ENCODE results near the gene ADM.

Gene ADM

DNA sequence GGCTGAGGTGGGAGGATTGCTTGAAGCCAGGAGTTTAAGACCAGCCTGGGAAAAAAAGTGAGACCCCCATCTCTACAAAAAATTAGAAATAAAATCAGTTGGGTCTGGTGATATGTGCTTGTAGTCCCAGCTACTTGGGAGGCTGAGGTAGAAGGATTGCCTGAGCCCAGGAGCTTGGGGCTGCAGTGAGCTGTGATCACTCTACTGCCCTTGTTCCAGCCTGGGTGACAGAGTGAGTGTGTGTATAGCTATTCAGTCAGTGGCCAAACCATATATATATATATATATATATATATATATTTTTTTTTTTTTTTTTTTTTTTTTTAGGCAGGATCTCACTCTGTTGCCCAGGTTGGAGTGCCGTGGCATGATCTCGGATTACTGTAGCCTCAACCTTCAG lies 24.5 kb downstream of the ADM start:
- no peak for DNase-seq (ENCODE audit: low read depth)

GRCh38 chr11:10329935-10330334 lies 25.1 kb downstream of the ADM start:
- no peak for DNase-seq (ENCODE audit: low read depth)

DNA sequence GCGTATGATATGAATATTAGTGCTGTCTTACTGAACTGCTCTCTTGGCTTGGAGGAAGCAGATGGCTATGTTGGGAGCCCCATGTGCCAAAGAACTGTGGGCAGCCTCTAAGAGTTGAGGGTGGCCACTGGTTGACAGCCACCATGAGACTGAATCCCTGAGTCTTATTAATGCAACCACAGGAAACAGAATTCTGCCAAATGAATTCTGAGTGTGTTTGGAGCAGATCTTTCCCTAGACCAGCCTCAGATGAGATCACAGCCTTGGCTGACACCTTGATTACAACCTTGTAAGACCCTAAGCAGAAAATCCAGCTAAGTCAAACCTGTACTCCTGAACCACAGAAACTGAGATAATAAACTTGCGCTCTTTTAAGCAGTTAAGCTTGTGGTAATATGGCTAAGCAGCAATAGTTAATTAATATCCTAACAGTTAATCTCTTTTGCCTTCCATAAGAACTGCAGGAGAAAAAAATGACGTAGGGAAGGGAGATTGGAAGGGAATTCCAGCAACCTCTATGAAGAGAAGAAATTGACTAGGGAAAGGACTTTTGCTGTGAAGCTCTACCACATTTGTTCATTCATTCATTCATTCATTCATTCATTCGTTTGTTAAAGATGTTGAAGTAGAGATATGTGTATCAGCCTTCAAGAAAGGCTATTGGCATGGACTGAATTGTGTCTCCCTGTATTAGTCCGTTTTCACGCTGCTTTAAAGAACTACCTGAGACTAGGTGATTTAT lies 26.8 kb downstream of the ADM start:
- DNase-seq (ENCODE audit: low read depth), result no peak

DNA sequence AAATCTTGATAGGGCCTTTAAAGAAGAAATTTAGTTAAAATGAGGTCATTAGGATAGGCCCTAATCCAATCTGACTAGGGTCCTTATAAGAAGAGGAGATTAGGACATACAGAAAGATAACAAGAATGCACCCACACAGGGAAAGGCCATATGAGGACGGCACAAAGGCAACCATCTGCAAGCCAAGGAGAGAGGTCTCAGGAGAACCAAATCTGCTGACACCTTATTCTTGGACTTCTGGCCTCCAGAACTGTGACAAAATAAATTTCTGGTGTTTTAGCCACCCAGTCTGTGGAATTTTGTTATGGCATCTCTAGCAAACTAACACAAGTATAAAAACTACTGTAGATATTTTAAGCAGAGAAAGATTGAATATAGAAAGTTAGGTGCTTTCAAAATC lies 28.6 kb downstream of the ADM start:
- no peak for DNase-seq (ENCODE audit: low read depth)

DNA sequence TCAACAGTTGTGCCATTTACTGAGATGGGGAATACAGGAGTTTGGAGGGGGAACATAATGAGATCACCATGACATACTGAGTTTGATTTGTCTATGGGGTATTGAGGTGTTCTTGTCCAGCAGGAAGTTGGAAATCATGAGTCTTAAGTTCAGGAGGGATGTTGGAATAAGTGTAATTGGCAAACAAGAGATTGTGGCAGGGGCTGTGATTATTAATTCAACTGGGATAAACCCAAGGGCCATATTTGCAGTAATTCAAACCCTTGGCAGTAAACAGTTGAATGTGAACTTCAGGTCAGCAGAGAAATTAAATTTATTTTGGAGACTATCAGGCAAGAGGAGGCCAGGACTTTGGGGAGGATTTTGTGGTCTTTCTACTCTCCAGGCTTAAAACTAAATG lies 33.4 kb downstream of the ADM start:
- no peak for DNase-seq (ENCODE audit: low read depth)

DNA sequence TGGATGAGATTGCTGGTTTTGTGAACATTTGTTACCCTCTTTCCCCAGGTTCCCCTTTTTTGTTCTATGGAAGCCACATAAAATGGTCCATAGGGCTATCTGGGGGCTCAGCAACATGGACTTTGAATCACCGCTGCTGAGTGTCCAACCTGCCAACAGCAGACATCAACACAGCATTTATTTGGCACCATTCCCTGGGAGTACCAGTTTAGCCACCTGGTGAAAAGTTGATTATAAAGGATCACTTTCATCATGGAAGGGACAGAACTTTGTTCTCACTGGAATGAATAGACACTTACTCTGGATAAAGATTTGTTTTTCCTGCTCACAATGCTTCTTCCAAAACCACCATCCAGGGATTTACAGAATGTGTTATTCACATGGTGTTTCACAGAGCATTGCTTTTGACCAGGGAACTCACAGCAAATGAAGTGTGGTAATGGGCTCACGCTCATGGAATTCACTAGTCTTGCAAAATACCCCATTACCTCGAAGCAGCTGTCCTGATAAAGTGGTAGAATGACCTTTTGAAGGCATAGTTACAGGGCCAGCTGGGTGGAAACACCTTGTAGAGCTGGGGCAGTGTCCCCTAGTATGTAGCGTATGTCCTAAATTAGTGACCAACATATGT lies 43.9 kb downstream of the ADM start:
- no peak for DNase-seq (ENCODE audit: low read depth)

GRCh38 chr11:10349281-10349665 lies 44.4 kb downstream of the ADM start:
- no peak for DNase-seq (ENCODE audit: low read depth)

GRCh38 chr11:10349806-10350205 lies 44.9 kb downstream of the ADM start:
- DNase-seq (ENCODE audit: low read depth), result no peak

GRCh38 chr11:10350334-10350733 lies 45.5 kb downstream of the ADM start:
- no peak for DNase-seq (ENCODE audit: low read depth)

DNA sequence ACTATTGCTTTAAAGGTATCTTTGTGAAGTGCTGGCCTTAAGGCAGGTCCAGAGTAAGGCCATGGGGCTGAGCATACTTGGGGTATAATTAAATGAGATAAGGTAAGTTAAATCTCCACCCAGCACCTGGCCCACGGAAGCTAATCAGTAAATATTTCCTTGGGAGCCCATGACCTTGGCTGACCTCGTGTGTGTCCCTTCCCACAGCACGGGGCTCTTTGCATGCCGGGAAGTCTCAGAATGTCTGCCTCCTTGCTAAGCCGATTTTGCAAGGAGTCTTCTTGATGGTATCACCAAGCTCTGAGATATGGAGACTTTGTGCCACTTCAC lies 46.5 kb downstream of the ADM start:
- DNase-seq (ENCODE audit: low read depth), result no peak

- DNase-seq (ENCODE audit: low read depth), result no peak
Measured at GRCh38 chr11:10351765-10352641, 47.1 kb downstream of the ADM start.

DNA sequence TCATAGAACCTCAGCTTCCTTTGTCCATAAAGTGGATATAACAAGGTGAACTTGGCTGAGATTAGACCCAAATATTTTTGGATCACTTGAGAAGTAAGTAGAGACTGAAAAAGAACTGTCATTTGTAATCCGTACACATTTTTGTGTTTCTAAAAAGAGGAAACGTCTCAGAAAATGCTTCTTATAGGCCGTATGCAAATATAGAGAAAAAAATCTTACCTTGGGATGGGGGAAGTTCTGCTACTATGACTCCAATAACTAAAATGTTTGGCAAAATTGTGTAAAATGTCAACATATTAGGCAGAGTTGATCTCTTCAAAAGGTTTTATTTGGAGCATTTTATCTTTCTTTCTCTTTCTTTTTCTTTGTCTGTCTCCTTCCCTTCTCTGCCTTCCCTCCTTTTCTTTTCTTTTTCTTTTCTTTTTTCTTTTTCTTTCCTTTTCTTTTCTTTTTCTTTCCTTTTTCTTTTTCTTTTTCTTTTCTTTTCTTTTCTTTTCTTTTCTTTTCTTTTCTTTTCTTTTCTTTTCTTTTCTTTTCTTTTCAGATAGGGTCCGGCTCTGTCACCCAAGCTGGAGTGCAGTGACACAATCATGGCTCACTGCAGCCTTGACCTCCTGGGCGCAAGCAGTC lies 48.2 kb downstream of the ADM start:
- no peak for DNase-seq (ENCODE audit: low read depth)

- no peak for DNase-seq (ENCODE audit: low read depth)
Measured at GRCh38 chr11:10354389-10354788, 49.5 kb downstream of the ADM start.

- DNase-seq (ENCODE audit: low read depth), result no peak
Measured at GRCh38 chr11:10355257-10355661, 50.4 kb downstream of the ADM start.

DNA sequence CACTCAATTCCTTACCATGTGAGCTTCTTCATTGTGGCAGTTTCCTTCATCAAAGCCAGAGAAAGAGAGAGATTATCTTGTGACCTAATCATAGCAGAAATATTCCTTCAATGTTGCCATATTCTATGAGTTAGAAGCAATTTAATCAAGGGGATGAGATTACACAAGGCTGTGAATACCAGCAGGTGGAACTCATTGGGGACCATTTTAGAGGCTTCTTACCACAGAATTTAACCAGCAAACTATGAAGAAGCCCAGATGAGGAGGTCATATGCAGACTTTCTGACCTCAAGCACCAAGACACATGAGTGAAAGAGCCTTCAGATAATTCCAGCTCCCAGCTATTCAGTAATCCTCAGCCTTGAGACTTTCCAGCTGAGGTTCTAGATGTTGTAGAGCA lies 51.3 kb downstream of the ADM start:
- DNase-seq (ENCODE audit: low read depth), result no peak

Measured in T follicular helper cell (primary cell).